GM21447 (cell line): ENCODE data around the gene YAP1.

Experiments used
- ATAC-seq: cut with Tn5 transposase; IDR thresholded peaks from one replicate; pipeline ENCODE4 v1.9.1; 2021; ENCODE audit not compliant: unreplicated experiment

Gene YAP1

GRCh38 chr11:102116453-102117205 lies 6.4 kb downstream of the YAP1 start:
- ATAC-seq = no peak

GRCh38 chr11:102117472-102118113 lies 7.3 kb downstream of the YAP1 start:
- ATAC-seq = no peak

GRCh38 chr11:102118937-102119336 lies 8.7 kb downstream of the YAP1 start:
- no peak for ATAC-seq

- ATAC-seq = no peak
Observed at GRCh38 chr11:102119997-102120396, 9.8 kb downstream of the YAP1 start.

- no peak for ATAC-seq
Observed at GRCh38 chr11:102120437-102120973, 10.3 kb downstream of the YAP1 start.

- ATAC-seq = no peak
Observed at GRCh38 chr11:102121329-102121728, 11.1 kb downstream of the YAP1 start.

- no peak for ATAC-seq
Observed at GRCh38 chr11:102134597-102134996, 24.4 kb downstream of the YAP1 start.

GRCh38 chr11:102135256-102135655 lies 25.0 kb downstream of the YAP1 start:
- no peak for ATAC-seq

GRCh38 chr11:102138223-102138622 lies 28.0 kb downstream of the YAP1 start:
- ATAC-seq = no peak

- ATAC-seq = no peak
Observed at GRCh38 chr11:102138670-102139069, 28.4 kb downstream of the YAP1 start.

- no peak for ATAC-seq
Observed at GRCh38 chr11:102139081-102139498, 28.8 kb downstream of the YAP1 start.

GRCh38 chr11:102142333-102142732 lies 32.1 kb downstream of the YAP1 start:
- ATAC-seq = no peak

- no peak for ATAC-seq
Observed at GRCh38 chr11:102143867-102144266, 33.6 kb downstream of the YAP1 start.

- no peak for ATAC-seq
Observed at GRCh38 chr11:102144357-102145355, 34.4 kb downstream of the YAP1 start.

- ATAC-seq = no peak
Observed at GRCh38 chr11:102147015-102147414, 36.8 kb downstream of the YAP1 start.

- no peak for ATAC-seq
Observed at GRCh38 chr11:102147632-102148031, 37.4 kb downstream of the YAP1 start.

- ATAC-seq = no peak
Observed at GRCh38 chr11:102148059-102148458, 37.8 kb downstream of the YAP1 start.

- no peak for ATAC-seq
Observed at GRCh38 chr11:102151784-102152525, 41.7 kb downstream of the YAP1 start.

- ATAC-seq = no peak
Observed at GRCh38 chr11:102153082-102153481, 42.8 kb downstream of the YAP1 start.

- no peak for ATAC-seq
Observed at GRCh38 chr11:102154806-102155205, 44.6 kb downstream of the YAP1 start.
